Brain pericyte (primary cell): ENCODE results near the gene FAM110A.
"Not testable (repeated sequence)": the region's sequence is repeated elsewhere in the genome, so short reads cannot be mapped to it uniquely, and the experiment has no call there.

Experiments
- DNase-seq: peaks from one replicate; pipeline ENCODE4 v3.0.0-alpha.2; 2012; ENCODE audit warnings: low read depth, low spot score

Gene FAM110A

DNA sequence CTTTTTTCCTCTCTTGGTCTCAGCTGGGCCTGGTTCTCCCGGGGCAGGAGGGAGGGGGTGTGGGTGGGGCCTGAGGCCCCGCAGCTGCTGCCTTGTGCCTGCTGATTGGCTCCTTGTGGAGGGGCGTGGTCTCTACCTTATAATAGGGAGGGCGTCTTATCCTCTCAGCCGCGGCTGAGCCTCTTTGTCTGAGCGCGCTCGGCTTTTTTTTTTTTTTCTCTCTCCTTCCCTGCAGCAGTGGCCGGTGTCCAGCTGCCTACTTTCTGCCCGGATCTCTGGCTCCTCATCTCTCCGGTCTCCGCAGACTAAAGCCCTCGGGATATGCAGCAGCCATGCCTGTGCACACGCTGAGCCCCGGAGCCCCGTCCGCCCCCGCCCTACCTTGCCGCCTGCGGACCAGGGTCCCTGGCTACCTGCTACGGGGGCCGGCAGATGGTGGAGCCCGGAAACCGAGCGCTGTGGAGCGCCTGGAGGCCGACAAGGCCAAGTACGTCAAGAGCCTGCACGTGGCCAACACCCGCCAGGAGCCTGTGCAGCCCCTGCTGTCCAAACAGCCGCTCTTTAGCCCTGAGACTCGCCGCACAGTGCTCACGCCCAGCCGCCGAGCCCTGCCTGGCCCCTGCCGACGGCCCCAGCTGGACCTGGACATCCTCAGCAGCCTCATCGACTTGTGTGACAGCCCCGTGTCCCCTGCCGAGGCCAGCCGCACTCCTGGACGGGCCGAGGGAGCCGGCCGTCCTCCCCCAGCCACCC lies 11.1 kb downstream of the FAM110A start:
- peak; percentile 60 for DNase-seq

DNA sequence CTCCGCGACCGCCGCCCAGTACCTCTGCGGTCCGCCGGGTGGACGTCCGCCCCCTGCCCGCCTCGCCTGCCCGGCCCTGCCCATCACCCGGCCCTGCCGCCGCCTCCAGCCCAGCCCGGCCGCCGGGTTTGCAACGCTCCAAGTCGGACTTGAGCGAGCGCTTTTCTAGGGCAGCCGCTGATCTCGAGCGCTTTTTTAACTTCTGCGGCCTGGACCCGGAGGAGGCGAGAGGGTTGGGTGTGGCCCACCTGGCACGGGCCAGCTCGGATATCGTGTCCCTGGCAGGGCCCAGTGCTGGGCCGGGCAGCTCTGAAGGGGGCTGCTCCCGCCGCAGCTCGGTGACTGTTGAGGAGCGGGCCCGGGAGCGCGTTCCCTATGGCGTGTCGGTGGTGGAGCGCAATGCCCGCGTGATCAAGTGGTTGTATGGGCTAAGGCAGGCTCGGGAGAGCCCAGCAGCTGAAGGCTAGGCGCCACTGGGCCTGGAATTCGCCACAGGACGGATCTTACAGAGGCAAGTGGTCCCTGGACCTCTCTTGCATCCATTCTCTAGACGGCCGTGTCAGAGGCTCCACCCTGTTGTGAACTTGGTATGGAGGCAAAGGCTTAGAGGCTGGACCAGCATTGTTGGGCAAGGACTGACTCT lies 11.8 kb downstream of the FAM110A start:
- DNase-seq: no peak

DNA sequence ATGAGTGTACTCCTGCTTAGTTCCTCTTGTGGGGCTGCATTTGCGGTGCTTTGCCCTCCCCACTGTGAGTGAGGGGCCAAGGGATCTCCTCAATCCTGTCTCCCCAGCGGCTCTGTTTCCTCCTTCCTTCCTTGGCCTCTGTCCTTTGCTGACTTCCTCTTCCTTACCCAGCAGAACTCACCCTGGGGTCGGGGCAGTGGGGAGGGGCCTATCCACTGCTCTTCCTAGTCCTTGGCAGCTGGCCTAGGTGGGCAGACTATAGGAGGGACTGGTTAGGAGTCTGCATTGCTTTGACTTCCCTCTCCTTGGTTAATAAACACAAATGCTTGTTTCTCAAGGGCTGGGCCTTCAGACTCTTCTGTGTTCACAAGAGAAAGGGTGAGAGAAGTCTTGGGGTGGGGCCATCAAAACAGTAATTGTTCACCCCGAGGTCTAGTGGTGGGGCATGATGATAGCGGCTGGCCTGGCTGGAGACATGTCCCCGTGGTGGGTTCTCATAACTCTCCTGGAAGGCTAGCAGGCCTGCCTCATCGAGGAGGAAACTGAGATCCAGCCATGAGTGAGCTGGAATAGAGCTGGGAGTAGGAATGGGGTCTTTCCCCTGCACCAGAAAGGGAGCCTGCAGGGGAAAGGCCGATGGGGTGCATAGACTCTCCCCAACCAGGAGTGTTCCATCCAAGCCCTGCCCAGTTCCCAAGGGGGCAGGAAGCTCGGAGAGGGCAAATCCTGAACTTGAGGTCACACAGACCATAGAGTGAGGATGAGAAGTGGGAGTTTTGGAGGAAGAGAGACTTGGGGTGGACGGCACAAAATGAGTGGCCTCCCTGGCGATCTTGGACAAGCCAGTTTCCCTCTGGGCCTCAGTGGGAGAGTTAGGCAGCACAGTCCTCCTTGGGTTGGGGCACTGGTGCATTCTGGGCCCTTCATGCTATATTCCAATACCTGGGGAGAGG lies 12.7 kb downstream of the FAM110A start:
- no peak for DNase-seq

- DNase-seq: no peak
These were observed 13.4 kb downstream of the FAM110A start for GRCh38 chr20:846894-847278.

DNA sequence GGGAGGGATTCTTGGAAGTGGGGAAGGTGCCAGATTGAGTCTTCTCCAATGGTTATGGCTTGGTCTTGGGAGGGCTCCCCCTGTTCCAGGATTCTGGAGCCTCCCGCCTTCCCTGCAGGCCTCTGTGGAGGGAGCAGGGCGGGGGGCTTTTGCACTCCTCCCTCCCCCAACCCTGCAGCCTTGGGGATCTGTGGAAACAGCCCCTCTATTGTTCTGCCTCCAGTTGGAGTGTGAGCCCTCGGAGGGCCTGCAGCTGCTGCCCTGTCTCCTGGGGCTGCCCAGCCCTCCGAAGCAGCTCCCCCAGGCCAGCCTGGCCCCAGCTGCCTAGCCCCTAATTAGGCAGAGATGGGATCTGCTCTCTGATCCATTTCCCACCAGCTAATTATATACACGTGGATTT lies 14.7 kb downstream of the FAM110A start:
- no peak for DNase-seq

GRCh38 chr20:848731-849130 lies 15.2 kb downstream of the FAM110A start:
- DNase-seq: not testable (repeated sequence)

- DNase-seq: no peak
These were observed 20.0 kb downstream of the FAM110A start for GRCh38 chr20:853406-853996.

GRCh38 chr20:854601-855000 lies 21.1 kb downstream of the FAM110A start:
- no peak for DNase-seq

DNA sequence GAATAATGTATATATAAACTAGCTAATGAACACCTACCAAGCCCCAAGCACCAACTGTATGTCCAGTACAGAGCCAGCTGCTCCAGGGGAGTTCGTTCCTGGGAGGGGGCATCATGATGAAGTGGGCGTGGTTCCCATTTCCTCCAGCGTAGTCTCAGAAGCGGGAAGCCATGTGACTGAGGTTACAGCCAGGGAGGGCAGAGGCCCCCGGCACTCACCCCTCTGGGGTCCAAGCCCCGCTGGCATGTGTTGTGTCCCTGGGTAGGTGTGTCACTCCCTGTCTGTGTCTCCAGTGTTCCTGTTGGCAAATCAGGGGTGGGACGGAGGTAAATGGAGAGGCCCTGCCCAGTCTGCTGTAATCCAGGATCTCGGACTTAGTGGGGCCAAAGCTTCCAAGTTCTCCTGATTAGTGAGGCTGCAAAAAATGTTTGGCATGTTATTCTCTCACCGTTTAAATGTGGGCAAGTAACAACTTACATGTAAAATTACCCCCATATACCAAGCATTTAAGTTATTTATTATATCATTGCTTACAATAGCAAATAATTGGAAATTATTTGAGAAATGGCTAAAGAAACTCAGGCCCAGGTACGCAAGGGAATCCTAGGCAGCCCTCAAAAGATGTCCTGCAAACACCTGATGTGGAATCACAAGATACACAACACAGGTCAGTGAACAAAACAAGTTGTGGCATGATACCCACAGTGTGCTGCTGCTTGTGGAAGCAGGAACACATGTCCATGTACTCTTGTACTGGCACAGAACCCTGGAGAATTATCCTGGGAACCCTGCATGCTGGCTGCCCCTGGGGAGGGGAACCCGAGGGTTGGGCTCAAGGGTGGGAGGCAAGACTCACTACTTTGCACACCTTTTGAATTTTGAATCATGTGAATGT lies 22.2 kb downstream of the FAM110A start:
- DNase-seq: no peak

DNA sequence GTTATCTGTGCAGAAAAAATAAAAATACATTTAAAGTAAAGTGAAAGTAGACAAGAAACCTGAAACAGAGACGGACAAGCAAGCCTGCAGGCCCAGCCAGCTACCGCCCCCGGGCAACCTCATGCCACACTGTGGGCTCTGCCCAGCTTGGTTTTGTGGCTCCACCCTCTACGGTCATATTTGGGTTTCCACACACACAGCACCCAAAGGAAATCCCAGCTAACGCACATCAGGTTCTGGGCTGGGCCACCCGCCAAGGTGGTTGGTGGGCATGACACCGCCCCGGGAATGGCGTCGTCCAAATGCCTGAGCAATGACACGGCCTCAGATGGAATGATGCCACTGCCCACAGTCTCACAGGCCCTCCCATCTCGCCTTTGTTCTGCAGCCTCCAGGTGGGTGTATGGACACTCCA lies 22.9 kb downstream of the FAM110A start:
- DNase-seq: no peak

DNA sequence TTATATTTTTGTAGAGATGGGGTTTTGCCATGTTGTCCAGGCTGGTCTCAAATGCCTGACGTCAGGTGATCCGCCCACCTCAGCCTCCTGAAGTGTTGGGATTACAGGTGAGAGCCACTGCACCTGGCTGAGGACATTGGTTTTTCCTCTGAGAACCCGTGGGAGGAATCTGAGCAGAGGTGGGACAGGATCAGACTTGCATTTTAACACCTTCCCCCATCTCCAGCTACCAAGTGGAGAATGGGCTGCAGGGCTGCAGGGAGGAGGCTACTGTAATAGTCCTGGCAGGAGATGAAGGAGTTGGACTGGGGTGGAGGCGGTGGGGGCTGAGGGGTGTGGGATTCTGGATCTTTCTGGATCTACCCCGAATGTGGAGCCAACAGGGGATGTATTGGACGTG lies 24.5 kb downstream of the FAM110A start:
- no peak for DNase-seq

- no peak for DNase-seq
These were observed 26.3 kb downstream of the FAM110A start for GRCh38 chr20:859751-860231.

DNA sequence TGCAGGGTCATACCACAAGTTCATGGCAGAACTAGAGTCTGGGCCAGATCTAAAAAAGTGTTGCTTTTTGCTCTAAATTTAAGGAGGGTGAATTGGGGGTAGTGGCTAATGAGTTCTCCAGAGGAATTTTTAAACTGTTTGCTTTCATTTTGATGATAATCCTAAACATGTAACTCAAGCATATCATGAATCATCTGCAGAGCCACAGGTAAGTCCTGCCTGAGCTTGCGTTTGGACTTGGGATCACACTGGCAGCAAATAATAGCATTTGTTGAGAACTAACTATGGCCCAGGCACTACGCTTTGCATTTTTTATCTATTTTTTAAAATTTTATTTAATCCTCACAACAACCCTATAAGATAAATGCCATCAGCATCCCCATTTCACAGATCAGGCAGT lies 27.4 kb downstream of the FAM110A start:
- no peak for DNase-seq

- no peak for DNase-seq
These were observed 31.9 kb downstream of the FAM110A start for GRCh38 chr20:865440-865839.

GRCh38 chr20:868279-868678 lies 34.8 kb downstream of the FAM110A start:
- DNase-seq: no peak

DNA sequence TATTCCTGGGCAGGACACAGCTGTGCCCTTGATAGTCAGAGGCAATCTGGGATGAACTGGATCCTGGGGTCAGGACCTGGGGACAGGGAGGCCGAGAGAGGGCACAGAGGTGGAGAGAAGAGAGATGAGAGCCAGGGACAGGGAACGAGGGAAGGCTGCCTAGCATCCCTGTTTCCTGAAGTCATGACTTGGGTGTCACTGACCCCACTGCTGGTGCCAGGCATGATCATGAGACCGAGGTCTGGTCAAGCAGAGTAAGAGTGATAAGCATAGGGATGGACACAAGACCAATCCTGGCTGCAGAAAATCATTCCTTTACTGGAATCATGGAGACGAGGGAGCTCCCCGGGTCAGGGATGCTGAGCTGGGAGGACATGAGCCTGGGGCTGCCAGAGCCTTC lies 36.1 kb downstream of the FAM110A start:
- DNase-seq: no peak

DNA sequence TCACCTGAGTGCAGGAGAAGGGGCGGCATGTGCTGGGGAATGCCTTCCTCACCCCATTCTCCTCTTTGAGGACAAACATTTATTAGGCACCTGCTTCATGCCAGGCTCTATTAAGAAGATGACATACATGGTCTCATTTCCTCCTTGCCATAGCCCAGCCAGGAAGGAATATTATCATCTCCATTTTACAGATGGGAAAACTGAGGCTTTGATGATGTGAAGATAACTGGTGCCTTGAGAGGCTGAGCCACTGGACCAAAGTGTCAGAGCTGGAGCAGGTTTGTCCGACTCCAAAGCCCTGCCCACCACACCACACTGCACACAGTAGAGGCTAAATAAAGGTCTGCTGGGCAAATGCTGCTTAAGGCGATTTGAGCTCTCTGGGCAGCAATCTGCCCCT lies 37.2 kb downstream of the FAM110A start:
- DNase-seq: no peak

- DNase-seq: no peak
These were observed 37.9 kb downstream of the FAM110A start for GRCh38 chr20:871436-871835.

DNA sequence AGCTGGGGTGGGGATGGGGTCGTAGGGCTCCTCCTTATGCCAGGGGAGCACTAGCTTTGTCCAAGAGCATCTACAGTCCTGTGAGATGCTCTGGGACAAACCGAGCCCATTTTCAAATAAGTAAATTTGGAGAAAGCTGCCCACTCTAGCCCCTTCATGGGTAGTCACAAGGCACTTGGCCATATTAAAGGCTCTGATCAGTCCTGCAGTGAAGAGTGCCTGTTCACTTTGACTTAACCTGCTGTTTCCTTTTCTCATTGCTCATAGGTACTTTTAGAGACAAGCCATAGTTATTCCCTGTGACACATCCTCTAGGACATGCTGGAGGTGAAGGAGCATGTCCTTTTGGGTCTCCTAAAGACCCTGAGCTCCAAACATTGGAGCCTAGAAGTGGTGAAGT lies 38.4 kb downstream of the FAM110A start:
- DNase-seq: no peak

DNA sequence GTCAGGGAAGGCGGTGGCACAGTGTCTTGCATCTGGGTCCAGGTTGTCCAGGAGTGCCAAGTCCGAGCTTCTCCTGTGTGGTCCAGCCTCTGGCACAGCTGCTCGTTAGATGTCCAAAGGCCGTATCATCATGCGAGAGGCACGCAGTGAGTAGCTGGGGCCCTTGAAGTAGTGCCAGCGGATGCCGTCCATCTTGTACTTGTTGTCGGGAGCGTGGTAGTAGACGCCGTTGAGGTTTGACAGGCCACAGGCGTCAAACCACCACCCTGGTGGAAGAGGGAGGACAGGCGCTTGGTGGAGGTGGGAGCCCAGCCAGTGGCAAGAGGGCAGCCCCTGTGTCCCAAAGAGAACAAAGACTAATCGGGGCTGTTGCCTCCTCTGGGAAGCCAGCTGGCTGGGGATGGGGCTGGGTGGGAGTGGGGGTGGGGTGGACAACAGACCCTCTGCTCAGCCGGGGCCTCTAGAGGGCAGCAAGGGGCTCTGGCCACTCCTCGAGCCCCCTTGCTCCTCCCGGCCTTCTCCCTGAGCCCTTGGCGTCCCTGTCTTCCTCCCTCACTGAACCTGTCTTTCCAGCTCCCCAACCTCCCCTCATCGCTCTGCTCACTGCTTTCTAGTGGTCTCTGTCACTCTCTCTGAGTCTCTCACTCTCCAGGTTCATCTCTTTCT lies 39.5 kb downstream of the FAM110A start:
- no peak for DNase-seq
